GM10266 (cell line): ENCODE results near the gene SCARB2.

Experiments used
- DNase-seq: peaks from one replicate; pipeline ENCODE4 v3.0.0; 2012; ENCODE audit errors: extremely low spot score
- CTCF ChIP-seq: IDR thresholded peaks from 2 replicates; pipeline ENCODE4 v1.5.1; 2012; ENCODE audit warnings: mild to moderate bottlenecking, low read depth; ENCODE audit not compliant: control insufficient read depth, insufficient read depth; ENCODE audit errors: missing control alignments

Gene SCARB2

GRCh38 chr4:76215077-76215476 is 1.5 kb upstream of the SCARB2 start:
- no peak for DNase-seq
- no peak for TF ChIP-seq CTCF

GRCh38 chr4:76214177-76214675 is 602 bp upstream of the SCARB2 start:
- TF ChIP-seq CTCF = no peak
- DNase-seq = no peak

GRCh38 chr4:76212851-76213414 is 691 bp downstream of the SCARB2 start:
- DNase-seq = peak; percentile 27
- no peak for TF ChIP-seq CTCF

GRCh38 chr4:76211769-76212708 is 1.6 kb downstream of the SCARB2 start:
- no peak for DNase-seq
- TF ChIP-seq CTCF = no peak

- DNase-seq = no peak
- TF ChIP-seq CTCF = no peak
These were observed 3.2 kb downstream of the SCARB2 start for GRCh38 chr4:76210452-76210851.

GRCh38 chr4:76209881-76210280 is 3.7 kb downstream of the SCARB2 start:
- no peak for TF ChIP-seq CTCF
- DNase-seq = no peak
